T-helper 2 cell treated with Interferon-gamma antibody and Interleukin-4, amounts not matched to agents 100 ng/mL and 5 ng/mL, for 36 hours (primary cell): ENCODE results near the gene MARCO. TPM values are rescaled to one million over a fixed set of nuclear protein-coding genes. Genes with fewer than 3 reads are reported as not detected.

Source experiments
- intact Hi-C: fragments of 100-400 bp; cut with micrococcal nuclease; formaldehyde crosslinking; loops from one replicate; pipeline ENCODE4 v1.15.1; 2023
- total RNA-seq: library from RNA; stranded (reverse); gene quantifications from 2 replicates; pipeline ENCODE4 v1.2.3, GENCODE V29; 2022

The MARCO gene
- total RNA-seq, 1 donor from 2014 or later: not detected

DNA sequence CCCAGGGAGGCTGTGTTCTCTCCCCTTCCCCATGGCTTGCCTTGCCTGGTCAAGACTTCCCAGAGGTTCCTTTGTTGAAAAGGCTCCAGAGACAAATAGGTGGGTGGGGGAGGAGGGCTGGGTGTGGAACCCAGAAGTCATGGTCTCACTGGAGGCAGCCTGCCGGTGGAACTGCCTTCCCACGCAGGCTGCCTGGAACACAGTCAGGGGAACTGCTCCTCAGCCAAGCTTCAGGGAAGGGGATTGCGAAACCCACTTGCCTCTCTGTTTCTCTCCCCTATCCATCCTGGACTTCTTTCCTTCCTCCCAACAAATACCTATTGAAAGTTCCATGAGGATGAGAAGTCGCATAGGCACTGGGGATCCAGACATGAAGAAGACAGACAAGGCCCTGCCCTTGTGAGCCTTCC lies 31.6 kb downstream of the MARCO start:
- intact Hi-C loops: no loop called here

DNA sequence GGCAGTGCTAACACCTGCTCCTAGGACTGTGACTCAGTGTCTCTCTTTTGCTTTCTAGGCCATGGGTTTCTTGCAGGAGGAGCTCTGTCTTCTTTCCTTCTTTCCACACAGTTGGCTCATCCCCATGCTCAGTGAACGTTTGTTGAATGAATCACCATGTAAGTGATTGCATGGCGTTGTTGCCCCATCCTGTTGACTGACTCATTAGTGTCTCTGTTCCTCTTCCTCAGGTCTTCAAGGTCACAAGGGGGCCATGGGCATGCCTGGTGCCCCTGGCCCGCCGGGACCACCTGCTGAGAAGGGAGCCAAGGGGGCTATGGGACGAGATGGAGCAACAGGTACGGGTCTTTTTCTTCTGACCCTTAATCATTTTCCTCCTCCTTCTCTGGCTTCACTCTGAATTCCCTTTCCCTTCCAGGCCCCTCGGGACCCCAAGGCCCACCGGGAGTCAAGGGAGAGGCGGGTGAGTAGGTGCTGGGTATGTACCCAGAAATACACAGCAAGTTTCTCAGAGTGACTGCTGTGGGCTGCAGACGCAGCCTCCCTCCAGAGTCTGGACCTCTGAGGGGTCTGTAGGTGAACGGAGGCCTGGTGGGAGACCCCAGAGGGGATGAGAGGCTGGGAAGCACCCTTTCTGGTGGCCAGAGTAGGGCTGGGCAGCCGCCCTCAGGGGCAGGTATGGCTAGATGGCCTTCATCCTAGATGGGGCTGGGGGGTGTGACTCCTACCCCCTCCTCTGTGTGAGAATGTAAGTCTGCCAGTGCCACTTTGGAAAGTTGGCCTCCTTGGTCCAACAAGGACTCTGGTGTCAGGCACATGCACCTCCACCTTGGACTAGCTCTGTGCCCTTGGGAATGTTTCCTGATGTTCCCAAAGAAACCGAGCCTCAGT lies 32.4 kb downstream of the MARCO start:
- intact Hi-C loops: no loop called here

DNA sequence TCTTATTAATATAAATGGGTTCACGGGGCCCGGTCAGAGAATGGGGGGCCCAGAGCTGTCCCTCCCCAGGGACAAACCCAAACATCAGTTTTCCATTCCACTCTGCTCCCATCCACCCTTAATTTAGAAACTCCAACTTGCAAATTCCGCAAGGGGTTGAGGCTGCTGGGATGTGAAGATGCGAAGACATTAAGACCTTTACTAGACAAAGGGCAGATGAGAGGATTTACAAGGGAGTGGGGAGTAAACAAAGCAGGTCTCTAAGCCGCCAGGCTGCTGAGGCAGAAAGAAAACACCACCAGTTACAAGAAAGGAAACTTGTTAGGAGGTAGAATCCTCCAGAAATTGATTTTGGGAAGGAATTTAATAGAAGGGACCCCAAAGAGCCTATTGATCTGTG lies 33.1 kb downstream of the MARCO start:
- intact Hi-C loops: no loop called here

DNA sequence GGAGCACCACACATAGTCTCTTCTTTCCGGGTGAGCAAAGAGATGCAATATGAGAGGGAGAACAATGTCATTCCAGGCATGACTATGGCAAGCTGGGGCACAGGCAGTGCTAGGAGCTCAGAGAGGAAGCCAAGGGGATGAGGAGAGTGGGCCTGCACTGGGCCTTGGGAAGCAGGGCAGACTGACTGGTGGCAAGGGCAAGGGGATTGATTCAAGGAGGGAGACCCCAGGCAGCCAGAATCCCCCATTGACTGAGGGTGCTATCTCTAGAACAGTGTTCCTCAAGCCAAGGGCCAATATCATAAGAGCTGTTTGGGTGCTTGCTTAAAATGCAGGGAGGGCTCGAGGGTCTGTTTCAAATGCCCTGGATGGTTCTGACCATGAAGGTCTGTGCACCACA lies 36.1 kb downstream of the MARCO start:
- intact Hi-C loops: no loop called here

DNA sequence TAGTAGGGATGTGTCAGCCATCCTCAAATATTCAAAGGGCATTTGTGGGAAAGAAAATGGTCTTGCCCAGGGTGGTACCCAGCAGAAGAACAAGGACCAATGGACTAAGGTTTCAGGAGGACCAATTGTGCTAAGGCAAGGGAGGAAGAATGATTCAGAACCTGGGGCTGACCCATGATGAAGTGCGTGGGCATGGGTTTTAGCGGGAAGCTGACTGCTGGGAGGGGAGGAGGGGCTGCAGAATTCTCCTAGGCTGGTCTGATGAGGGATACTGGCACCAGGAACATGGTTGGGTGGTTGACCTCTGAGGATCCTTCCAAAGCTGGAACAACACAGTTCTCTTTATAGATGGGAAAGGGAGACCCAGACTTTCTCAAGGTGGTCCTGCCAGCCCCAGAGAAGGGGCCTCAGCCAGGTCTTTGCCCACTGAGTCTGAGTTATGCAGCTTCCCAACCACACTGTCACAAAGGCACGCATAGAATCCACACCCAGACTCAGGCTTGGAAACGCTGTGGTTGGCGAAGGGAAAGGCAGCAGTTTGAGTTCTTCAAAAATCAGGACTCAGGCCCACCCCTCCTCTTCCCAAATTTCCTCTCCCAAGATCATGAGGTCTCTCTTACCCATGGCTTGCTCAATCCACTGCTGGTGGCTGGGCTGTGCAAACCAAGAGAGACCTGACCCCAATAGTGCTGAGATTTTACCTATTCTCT lies 37.3 kb downstream of the MARCO start:
- intact Hi-C loops: no loop called here

DNA sequence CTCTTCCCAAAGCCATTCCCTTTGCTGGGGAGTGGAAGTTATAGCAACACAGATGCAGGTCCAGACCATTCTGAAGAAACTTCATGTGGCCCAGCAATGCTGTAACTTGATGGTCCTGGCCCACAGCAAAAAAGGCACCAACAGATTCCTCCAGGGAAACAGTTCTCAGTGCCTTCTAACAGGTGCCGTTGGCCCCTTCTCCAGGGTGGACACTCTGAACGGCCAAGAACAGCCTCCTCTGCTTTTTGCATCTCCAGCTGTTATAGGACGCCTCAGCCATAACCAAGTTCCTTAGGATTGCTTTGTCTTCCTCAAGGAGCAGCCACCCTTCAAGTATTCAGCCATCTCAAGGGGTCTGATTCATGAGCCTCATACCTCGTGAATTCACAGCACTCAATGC lies 38.0 kb downstream of the MARCO start:
- intact Hi-C loops: no loop called here

DNA sequence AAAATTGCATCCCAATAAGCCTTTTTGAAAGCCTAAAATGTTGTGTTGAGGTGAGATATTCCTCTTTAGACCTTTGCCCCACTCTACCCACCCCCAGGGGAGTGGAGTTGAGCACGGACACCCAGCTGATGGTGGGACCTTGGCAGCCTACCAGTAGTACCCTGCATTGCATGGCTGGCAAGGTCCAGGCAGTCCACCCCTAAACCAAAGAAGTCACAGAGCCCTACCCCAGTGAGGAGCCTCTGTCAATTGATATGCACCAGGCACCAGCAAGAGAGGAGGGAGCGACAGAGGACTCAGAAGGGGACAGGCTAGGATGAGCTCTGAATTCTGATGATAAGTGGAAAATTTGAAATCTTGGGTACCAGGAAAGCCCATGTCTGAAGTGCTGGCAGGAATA lies 38.6 kb downstream of the MARCO start:
- intact Hi-C loops: no loop called here

DNA sequence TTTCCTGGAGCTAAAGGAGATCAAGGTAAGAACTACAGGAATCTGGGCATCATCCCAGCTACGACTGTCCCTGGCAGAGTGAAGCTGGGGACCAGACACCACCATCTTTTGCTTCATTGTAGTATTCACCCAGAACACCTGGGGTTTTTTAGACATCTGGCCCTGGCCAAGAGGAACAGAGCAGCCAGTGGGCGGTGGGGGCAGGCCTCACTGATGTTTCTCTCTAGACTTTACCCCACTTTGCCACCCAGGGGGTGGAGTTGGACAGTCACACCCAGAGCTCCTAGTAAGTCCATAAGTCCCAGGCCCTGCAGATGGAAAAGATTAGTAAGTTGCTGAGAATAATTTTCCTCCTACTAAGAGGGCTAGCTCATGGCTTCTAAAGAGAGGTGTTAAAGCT lies 39.6 kb downstream of the MARCO start:
- intact Hi-C loops: no loop called here

DNA sequence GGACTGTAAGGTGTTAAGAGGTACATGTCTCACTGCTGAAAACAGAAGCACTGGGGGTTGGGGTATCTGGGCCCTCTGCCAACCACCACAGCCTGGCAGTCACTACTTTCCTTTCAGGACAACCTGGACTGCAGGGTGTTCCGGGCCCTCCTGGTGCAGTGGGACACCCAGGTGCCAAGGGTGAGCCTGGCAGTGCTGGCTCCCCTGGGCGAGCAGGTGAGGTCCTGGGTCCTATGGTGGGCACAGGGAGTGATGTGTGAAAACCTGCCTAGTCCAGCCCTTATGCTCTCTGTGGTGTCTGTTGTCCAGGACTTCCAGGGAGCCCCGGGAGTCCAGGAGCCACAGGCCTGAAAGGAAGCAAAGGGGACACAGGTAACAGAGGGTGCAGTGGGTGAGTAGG lies 40.0 kb downstream of the MARCO start:
- intact Hi-C loops: no loop called here

DNA sequence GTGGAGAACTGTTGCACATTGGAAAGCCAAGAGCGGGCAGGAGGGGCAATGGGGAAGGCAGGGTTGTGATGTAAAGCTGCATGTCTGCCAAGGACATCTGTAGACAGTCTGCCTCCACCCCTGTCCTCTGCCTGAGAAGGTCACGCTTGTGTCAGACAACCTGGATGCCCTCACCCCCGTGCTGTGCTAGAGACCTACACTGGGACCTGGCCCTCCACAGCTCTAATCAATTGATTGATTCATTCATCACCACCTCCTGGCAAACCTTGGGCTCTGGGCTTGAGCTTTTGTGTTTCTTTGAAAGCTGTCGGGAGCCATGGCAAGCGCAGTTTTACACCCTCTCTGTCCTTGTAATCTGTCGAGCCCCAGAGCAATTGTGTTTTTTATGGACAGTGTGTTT lies 41.1 kb downstream of the MARCO start:
- intact Hi-C loops: no loop called here

DNA sequence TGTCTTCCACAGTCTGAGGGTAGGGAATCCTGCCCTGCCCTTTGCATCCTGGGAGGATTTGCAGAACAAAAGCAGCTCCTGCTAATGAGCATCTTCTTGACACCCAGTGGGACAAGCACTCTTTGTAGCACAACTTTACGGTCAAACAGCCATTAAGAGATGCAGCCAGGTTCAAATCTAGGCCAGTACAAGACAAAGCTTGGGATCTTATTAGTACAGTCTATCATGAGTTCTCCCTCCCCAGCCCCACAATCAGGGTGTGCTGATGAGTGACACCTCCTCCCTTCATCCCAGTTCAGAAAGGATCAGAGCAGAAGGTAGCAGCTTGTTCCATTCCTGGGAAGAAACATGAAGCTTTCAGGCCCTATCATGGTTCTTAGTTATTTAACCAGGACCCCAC lies 41.9 kb downstream of the MARCO start:
- intact Hi-C loops: no loop called here

DNA sequence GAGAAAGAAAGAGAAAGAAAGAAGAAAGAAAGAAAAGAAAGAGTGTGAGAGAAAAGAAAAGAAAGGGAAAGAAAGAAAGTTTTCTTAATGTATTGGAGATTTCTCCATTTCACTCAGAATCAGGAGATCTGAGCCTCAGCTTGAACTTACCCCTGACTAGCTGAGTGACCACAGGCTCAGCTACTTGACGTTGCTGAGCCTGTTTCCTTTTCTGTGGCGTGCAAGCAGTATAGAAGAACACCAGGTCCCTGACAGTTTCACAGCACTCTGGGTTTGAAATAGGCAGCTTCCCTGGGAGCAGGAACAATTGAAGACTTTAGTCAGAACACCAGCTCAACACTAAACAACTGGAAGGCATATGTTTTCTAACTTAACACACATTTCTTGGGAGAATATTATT lies 44.7 kb downstream of the MARCO start:
- intact Hi-C loops: no loop called here

DNA sequence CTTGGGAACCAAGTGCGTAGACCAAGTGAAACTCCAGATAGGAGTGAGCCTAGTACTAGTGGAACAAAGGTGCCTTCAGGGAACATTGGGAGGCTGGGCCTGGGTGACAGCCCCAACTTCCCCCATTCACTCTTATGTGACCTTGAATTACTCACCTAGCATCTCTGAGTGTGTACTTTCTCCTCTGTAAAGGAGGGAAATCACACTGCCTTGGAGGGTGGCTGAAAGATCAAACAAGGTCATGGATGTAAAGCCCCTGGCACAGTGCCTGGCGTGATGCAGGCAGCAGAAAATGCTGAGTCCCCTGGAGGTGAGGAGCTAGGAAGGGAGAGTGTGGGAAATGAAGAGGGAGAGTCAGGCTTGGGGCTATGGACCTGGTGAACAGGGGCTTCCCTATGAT lies 45.9 kb downstream of the MARCO start:
- intact Hi-C loops: no loop called here

DNA sequence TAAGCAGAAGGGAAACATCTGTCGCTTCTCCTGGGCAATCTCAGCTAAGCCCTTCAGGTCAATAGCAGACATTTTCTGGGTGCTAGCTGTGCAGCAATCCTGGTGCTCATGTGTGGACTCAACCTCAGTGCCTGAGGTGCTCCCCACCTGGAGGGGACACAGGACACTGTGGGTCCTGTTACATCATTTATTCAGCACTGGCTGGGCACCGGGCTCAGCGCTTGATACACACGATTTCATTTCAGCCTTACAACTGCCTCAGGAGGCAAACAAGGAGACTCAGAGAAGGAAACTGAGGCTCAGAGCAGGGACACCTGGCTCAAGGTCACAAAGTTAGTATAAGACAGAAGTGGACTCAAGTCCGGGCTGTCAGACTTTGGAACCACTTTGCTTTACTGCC lies 46.7 kb downstream of the MARCO start:
- intact Hi-C loops: no loop called here

DNA sequence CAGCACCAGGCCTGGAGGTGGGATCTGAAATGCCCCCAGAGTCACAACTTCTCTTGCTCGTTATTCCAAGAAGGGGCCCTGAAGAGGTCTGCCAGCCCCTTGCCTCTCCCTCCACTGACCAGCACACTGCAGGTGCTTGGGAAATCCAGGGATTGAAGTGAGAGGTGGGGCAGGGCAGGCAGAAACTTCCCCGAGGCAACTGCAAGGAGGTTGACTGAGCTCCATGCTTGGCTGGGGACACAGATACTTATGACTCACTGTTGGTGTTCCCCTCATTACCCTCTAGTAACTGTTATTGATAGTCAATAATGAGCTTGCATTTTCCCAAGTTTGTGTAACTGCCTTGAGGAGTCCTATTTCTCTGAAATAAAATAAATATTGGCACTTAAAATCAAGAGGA lies 47.5 kb downstream of the MARCO start:
- intact Hi-C loops: no loop called here

DNA sequence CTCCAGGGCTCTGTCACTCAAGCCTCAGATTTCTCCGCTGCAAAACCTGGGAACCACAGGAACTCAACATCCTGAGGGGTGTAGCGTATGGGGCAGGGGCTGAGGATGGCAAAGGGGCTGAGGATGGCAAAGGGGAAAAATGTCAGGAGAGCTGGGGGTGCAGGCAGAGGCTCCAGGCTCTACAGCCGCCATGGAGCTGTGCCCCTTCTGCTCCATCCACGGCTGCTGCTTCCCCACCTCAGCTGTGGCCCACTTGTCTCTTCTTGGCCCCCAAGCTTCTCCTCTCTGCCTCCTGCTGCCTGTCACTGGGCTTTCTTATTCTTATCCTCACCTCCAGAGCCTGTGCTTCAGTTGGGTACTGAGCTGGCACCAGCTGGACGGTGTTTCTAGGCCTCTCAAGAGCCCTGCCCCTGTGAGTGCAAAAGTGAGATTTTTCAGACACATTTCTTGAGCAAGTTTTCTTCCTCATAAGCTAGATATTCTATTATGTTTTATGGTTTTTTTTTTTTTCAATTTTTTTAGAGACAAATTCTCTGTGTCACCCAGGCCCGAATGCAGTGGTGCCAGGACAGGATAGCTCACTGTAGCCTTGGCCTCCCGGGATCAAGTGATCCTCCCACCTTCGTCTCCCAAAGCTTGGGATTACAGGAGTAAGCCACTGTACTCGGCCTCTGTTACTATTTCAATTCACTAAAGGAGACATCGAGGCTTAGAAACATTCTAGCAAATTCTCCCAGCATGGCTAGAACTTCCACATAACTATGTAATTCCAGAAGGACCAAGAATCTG lies 49.0 kb downstream of the MARCO start:
- intact Hi-C loops: no loop called here

DNA sequence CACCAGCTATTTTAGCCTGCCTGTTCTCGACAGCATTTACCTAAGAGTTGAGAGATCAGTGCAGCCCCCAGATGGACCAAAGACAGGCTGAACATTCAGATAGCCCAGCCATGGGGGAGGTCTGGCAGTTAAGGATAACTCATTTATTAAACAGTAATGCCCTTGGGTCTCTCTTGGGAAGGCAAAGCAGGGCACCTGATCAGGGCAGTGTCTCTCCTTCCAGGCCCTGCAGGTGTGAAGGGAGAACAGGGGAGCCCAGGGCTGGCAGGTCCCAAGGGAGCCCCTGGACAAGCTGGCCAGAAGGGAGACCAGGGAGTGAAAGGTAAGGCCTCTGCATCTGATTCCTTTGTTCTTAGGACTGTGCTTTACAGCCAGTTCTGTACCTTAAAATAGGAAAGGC lies 49.6 kb downstream of the MARCO start:
- intact Hi-C loops: no loop called here

DNA sequence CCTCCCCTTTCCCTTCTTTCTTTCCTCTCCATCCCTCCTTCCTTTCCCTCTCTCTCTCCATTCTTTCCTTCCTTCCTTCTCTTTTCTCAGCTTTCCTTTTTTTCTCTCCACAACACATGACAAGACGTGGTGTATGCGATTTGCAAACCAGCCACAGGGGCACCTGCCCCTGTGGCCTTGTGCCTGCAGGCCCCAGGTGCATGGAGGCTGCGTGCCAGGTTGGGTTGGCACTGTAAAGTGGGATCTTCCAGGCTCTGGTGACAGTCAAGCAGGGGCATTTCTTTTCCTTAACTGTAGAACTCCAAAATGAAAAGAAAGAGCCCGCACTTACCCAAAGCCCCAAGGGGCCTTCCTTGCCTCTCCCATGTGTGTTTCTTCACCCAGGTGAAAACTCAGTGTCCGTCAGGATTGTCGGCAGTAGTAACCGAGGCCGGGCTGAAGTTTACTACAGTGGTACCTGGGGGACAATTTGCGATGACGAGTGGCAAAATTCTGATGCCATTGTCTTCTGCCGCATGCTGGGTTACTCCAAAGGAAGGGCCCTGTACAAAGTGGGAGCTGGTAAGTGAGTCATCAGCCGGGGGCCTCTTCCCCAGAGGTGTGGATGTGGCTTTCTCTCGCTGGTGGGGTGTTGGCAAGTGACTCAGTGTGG lies 50.9 kb downstream of the MARCO start:
- intact Hi-C loops: no loop called here

DNA sequence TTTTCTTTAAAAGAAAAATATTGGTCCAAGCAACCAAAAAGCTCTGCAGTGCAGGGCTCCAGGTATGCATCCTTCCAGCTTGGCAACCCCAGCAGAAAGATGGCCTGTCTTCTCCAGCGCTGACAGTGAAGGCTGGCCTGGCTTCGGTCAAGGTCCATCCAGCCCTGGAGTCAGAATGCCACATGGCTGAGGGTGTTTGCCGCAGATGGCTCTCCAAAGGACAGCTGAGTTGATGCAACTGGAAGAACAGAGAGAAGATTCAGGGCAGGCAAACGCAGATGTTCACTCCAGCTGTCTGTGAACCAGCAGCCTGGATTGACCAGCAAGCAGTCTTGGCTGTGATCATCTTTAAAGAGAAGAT lies 51.4 kb downstream of the MARCO start:
- intact Hi-C loops: no loop called here

DNA sequence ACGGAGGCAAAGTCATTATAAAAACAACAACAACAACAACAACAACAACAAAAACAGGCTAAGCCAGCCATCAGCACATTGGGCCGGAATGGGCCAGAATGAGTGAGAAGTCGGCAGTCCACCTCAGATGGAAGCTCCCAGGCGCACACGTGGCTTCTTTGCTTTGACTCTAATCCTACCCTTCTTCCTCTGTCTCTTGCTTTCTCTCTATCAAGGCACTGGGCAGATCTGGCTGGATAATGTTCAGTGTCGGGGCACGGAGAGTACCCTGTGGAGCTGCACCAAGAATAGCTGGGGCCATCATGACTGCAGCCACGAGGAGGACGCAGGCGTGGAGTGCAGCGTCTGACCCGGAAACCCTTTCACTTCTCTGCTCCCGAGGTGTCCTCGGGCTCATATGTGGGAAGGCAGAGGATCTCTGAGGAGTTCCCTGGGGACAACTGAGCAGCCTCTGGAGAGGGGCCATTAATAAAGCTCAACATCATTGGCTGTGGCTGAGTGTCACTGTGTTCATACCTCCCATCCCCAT lies 52.2 kb downstream of the MARCO start:
- intact Hi-C loops: no loop called here

DNA sequence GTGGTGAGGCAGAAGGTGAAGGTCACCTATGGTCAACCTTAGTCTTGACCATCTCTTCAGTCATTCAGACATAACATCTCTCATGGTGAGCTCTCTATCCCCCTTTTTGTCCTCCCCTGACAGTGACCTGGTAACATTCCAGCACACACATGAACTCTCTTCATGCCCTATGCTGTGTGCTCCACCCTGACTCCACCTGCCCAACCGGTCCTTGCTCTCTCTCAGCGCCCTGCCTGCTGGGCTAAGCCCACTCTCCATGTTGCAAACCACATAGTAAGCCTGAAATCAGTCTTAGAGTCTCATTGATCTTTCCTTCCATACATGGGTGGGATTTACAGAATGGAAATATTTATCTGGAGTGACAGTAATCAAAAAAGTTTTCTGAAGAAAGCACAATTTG lies 52.8 kb downstream of the MARCO start:
- intact Hi-C loops: no loop called here
